GM12892 (cell line): ENCODE data around the gene WNK2.
A peak's percentile ranks its signal among the peaks of the same experiment; 100 is the strongest.

Source experiments
- DNase-seq: peaks from one replicate; pipeline ENCODE4 v3.0.0; 2011; ENCODE audit not compliant: insufficient read length
- FAIRE-seq: peaks from 2 replicates; lab custom pipeline; 2011; peaks lifted over from hg19 to GRCh38; lab: Jason Lieb, UNC
- POLR2A ChIP-seq: IDR thresholded peaks from 2 replicates; pipeline ENCODE4 v1.6.1; 2011; ENCODE audit warnings: low read depth, low read length, control low read depth
- POLR2AphosphoS5 ChIP-seq: IDR thresholded peaks from 2 replicates; pipeline ENCODE4 v1.6.1; 2011; ENCODE audit warnings: low read depth, low read length, control low read depth
- TAF1 ChIP-seq: IDR thresholded peaks from 2 replicates; pipeline ENCODE4 v1.6.1; 2011; ENCODE audit warnings: low read depth, mild to moderate bottlenecking, control low read depth, low read length, borderline replicate concordance

WNK2 gene

GRCh38 chr9:93304574-93305496 is 120.9 kb downstream of the WNK2 start:
- TF ChIP-seq TAF1: no peak
- FAIRE-seq: no peak
- DNase-seq: peak; percentile 53

GRCh38 chr9:93305497-93306020 is 121.6 kb downstream of the WNK2 start:
- TF ChIP-seq POLR2A (no peak), POLR2AphosphoS5 (no peak), TAF1 (no peak)
- FAIRE-seq (no peak), DNase-seq (no peak)

- TF ChIP-seq POLR2A (no peak), TAF1 (no peak), POLR2AphosphoS5 (no peak)
- DNase-seq: no peak
- no peak for FAIRE-seq
Measured at GRCh38 chr9:93306081-93306480, 122.1 kb downstream of the WNK2 start.

DNA sequence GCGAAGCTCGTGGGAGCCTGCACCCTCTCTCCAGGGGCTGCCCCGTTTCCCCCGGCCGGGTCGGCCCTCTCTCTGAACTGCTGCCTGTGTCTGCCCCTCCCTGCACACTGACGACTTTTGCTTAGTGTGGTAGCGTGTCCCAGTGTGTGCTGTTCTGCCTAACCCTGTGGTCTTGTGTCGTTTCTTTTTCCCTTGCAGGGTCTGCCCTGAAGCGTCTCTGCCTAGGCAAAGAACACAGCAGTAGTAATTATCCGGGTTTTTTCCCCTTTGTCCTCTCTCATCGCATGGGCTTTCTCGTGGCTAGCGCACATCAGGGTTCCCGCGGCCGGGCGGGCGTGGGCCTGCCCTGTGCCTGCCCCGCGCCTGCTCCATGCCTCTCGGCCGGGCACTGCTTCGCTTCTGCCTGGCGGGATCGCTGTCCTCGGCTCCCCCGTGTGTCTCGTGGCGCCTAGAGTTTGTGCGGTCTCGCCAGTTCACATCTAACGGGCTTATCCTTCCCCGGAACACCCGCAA is 122.7 kb downstream of the WNK2 start:
- no peak for FAIRE-seq
- TF ChIP-seq POLR2A: no peak
- TF ChIP-seq TAF1: no peak
- no peak for TF ChIP-seq POLR2AphosphoS5
- no peak for DNase-seq

- no peak for DNase-seq
Measured at GRCh38 chr9:93307468-93308157, 123.7 kb downstream of the WNK2 start.

DNA sequence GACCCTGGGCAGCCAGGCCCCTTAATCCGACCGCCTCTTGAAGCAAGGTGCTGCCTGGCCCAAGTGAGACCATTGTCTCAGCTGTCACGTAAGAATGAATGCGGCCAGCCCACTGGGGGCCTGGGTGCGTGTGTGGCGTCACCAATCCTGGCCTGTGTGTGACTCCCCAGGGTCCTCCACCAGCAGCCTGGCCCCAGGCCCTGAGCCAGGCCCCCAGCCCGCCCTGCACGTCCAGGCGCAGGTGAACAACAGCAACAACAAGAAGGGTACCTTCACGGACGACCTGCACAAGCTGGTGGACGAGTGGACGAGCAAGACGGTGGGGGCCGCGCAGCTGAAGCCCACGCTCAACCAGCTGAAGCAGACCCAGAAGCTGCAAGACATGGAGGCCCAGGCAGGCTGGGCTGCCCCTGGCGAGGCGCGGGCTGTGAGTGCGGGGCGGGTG is 124.2 kb downstream of the WNK2 start:
- DNase-seq (no peak), FAIRE-seq (no peak)
- no peak for TF ChIP-seq POLR2AphosphoS5
- TF ChIP-seq POLR2A: no peak
- no peak for TF ChIP-seq TAF1

More at GRCh38 chr9:93307468-93308157, 123.7 kb downstream of the WNK2 start:
- TF ChIP-seq TAF1 (no peak), POLR2A (no peak), POLR2AphosphoS5 (no peak)
- no peak for FAIRE-seq

- no peak for DNase-seq
- FAIRE-seq: no peak
- no peak for TF ChIP-seq POLR2A
- no peak for TF ChIP-seq POLR2AphosphoS5
- no peak for TF ChIP-seq TAF1
Measured at GRCh38 chr9:93308676-93309075, 124.7 kb downstream of the WNK2 start.

DNA sequence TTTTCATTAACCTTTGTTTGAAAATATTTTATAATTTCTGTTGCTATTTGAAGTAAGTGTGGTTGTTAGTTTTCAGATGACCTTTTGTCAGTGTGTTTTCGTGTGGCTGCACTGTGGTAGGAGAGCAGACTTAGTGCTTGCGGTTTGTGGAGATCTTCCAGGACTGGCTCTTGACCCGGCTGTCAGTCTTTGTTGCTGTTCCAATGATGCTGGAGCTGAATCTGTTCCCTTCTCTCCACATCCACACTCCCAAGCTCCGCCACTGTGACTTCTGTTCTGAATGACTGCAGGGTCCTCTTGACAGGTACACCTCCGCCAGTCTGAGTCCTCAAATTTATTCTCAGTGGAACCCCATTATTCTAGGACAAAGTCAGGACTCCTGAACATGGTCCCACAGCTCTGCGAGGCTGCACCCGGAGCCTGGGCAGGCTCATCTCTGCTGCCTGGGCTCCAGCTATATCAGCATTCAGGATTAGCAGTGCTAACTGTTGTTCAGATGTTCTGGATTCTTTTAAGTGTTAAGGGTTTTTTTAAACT is 126.0 kb downstream of the WNK2 start:
- DNase-seq: no peak
- no peak for TF ChIP-seq TAF1
- no peak for TF ChIP-seq POLR2AphosphoS5
- no peak for TF ChIP-seq POLR2A
- no peak for FAIRE-seq

DNA sequence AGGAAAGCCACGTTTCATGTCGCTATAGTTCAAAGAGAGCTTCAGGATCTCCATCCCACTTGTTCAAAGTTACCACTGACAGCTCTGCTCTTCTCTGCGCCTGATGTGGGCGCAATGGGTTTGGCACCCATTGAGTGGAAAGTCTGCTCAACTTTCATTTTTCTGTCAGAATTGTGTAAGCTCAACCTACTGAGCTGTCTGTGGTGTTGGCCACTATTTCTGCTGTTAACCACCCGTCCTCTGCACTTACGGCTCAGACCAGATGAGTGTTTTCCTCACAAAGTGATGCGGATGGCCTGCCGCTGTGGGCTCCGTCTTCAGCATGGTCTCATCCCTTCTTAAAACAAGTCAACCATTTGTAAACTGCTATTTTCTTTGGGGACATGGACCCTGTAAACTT is 131.2 kb downstream of the WNK2 start:
- TF ChIP-seq TAF1 (no peak), POLR2A (no peak), POLR2AphosphoS5 (no peak)
- FAIRE-seq: no peak
- no peak for DNase-seq

DNA sequence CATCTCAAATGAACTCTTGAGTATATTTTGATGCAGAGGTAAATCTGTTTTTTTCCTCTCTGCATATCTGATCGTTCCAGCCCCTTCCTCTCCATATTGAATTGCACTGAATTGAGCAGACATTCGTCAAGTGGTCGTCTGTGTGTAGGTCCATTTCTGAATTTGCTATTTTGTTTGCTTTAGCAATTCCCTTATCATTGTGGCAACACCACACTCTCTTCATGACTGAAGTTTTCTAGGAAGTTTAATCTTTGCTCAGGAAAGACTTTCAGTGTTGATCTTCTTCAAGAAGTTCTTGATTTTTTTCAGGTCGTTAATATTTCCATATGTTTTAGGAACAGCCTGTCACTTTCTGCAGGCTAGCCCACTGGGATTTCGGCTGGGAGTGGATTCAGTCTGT is 132.0 kb downstream of the WNK2 start:
- FAIRE-seq: no peak
- DNase-seq: no peak
- no peak for TF ChIP-seq TAF1
- TF ChIP-seq POLR2AphosphoS5: no peak
- no peak for TF ChIP-seq POLR2A
